ENCODE data around the gene PDE6A. TPM values are rescaled to one million over a fixed set of nuclear protein-coding genes. Genes with fewer than 3 reads are reported as not detected.

Gene PDE6A
- total RNA-seq, 1 experiment from 2014 or later = not detected

- TF ChIP-seq, protein P1, sequence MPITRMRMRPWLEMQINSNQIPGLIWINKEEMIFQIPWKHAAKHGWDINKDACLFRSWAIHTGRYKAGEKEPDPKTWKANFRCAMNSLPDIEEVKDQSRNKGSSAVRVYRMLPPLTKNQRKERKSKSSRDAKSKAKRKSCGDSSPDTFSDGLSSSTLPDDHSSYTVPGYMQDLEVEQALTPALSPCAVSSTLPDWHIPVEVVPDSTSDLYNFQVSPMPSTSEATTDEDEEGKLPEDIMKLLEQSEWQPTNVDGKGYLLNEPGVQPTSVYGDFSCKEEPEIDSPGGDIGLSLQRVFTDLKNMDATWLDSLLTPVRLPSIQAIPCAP (CRISPR knock-in tag; IDR thresholded peaks at IDR 0.05) = no peak
- no peak for TF ChIP-seq ZNF532 (CRISPR knock-in tag; IDR thresholded peaks at IDR 0.05; ENCODE audit: borderline replicate concordance)
- TF ChIP-seq ZNF232 (CRISPR knock-in tag; IDR thresholded peaks at IDR 0.05) = no peak
- TF ChIP-seq, protein P2, sequence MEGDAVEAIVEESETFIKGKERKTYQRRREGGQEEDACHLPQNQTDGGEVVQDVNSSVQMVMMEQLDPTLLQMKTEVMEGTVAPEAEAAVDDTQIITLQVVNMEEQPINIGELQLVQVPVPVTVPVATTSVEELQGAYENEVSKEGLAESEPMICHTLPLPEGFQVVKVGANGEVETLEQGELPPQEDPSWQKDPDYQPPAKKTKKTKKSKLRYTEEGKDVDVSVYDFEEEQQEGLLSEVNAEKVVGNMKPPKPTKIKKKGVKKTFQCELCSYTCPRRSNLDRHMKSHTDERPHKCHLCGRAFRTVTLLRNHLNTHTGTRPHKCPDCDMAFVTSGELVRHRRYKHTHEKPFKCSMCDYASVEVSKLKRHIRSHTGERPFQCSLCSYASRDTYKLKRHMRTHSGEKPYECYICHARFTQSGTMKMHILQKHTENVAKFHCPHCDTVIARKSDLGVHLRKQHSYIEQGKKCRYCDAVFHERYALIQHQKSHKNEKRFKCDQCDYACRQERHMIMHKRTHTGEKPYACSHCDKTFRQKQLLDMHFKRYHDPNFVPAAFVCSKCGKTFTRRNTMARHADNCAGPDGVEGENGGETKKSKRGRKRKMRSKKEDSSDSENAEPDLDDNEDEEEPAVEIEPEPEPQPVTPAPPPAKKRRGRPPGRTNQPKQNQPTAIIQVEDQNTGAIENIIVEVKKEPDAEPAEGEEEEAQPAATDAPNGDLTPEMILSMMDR (IDR thresholded peaks at IDR 0.05) = no peak
- no peak for TF ChIP-seq ZBTB21 (CRISPR knock-in tag; IDR thresholded peaks at IDR 0.05; ENCODE audit: borderline replicate concordance)
These were observed 22.4 kb upstream of the PDE6A start (continued) for GRCh38 chr5:149966946-149967345.

- peaks cover 19% of the 10 kb centered on the region for H3K4me1 Mint-ChIP-seq
- TF ChIP-seq ZNF317 (CRISPR knock-in tag; IDR thresholded peaks at IDR 0.05; ENCODE audit: borderline replicate concordance, low read depth) = no peak
- TF ChIP-seq NFYB (CRISPR knock-in tag; conservative IDR thresholded peaks at IDR 0.05; ENCODE audit: low read depth) = no peak
- TF ChIP-seq ZNF671 (CRISPR knock-in tag; IDR thresholded peaks at IDR 0.05) = no peak
- TF ChIP-seq, protein P3, sequence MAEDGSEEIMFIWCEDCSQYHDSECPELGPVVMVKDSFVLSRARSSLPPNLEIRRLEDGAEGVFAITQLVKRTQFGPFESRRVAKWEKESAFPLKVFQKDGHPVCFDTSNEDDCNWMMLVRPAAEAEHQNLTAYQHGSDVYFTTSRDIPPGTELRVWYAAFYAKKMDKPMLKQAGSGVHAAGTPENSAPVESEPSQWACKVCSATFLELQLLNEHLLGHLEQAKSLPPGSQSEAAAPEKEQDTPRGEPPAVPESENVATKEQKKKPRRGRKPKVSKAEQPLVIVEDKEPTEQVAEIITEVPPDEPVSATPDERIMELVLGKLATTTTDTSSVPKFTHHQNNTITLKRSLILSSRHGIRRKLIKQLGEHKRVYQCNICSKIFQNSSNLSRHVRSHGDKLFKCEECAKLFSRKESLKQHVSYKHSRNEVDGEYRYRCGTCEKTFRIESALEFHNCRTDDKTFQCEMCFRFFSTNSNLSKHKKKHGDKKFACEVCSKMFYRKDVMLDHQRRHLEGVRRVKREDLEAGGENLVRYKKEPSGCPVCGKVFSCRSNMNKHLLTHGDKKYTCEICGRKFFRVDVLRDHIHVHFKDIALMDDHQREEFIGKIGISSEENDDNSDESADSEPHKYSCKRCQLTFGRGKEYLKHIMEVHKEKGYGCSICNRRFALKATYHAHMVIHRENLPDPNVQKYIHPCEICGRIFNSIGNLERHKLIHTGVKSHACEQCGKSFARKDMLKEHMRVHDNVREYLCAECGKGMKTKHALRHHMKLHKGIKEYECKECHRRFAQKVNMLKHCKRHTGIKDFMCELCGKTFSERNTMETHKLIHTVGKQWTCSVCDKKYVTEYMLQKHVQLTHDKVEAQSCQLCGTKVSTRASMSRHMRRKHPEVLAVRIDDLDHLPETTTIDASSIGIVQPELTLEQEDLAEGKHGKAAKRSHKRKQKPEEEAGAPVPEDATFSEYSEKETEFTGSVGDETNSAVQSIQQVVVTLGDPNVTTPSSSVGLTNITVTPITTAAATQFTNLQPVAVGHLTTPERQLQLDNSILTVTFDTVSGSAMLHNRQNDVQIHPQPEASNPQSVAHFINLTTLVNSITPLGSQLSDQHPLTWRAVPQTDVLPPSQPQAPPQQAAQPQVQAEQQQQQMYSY (CRISPR knock-in tag; IDR thresholded peaks at IDR 0.05) = no peak
- no peak for TF ChIP-seq TEAD1 (CRISPR knock-in tag; IDR thresholded peaks at IDR 0.05)
- TF ChIP-seq ZNF121 (CRISPR knock-in tag; IDR thresholded peaks at IDR 0.05) = no peak
- ChIA-PET POLR2A (no interaction called here), CTCF (interaction anchor here (1.3 to 5.7 kb wide), 3 partner anchors 110 to 331 kb away, joined by 4 to 60 read pairs (median 39); no protein-coding TSS in a partner anchor)
- H3K36me3 Mint-ChIP-seq = no peaks in the 10 kb centered on the region
- ATAC-seq = no peak
- no peak for DNase-seq (ENCODE audit: low spot score)
- no peaks in the 10 kb centered on the region for H3K9me3 Mint-ChIP-seq
- H3K4me3 Mint-ChIP-seq = no peak overlapping the region
- no peak overlapping the region for H3K27ac Mint-ChIP-seq
- H3K27me3 Mint-ChIP-seq (ENCODE audit: low read depth) = peaks cover 8% of the 10 kb centered on the region; the same call in 1 of the 2 replicates
These were observed 19.1 kb upstream of the PDE6A start for GRCh38 chr5:149963729-149964128.

DNA sequence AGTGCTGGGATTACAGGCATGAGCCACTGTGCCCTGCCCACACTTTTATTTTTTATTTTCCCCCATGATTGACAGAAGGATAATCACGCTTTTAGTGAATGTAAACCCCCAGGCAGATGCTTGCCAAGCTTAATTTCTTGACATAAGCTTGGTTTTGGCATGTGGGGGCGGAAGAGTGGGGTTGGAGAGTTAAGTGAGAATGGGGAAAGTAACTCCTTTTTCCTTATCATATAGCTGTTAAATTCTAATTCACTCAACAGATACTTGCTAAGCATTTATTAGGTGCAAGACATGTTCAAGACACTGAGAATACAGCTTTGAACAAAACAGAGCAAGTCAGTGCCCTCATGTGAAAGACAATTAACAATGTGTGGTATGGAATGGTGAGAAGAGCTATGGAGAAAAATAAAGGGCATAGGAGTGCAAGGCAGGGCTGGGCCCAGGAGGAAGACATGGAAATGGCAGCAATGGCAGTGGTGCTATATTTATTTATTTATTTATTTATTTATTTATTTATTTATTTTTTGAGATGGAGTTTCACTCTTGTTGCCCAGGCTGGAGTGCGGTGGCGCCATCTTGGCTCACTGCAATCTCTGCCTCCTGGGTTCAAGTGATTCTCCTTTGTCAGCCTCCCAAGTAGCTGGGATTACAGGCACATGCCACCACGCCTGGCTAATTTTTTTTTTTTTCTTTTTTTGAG, 18.2 kb upstream of the PDE6A start:
- H3K9me3 Mint-ChIP-seq = no peaks in the 10 kb centered on the region
- DNase-seq (ENCODE audit: low spot score) = no peak
- no peak for ATAC-seq
- CTCF ChIA-PET = interaction anchor here (0.9 to 5.7 kb wide), 14 partner anchors 27 to 330 kb away, joined by 3 to 60 read pairs (median 6); partner anchors contain the start of genes HMGXB3 and TIGD6
- H3K27me3 Mint-ChIP-seq (ENCODE audit: low read depth) = peaks cover 8% of the 10 kb centered on the region; the same call in 1 of the 2 replicates
- no peak overlapping the region for H3K4me3 Mint-ChIP-seq
- POLR2A ChIA-PET = no interaction called here
- H3K27ac Mint-ChIP-seq = no peak overlapping the region
- no peaks in the 10 kb centered on the region for H3K36me3 Mint-ChIP-seq
- H3K4me1 Mint-ChIP-seq = peaks cover 19% of the 10 kb centered on the region
- TF ChIP-seq NFE2L1 (CRISPR knock-in tag; IDR thresholded peaks at IDR 0.05) = no peak
- TF ChIP-seq PRRX2 (CRISPR knock-in tag; IDR thresholded peaks at IDR 0.05) = no peak
- no peak for TF ChIP-seq GABPB1 (CRISPR knock-in tag; IDR thresholded peaks at IDR 0.05)
- TF ChIP-seq NFYB (CRISPR knock-in tag; conservative IDR thresholded peaks at IDR 0.05; ENCODE audit: low read depth) = no peak
- no peak for TF ChIP-seq KAT7 (CRISPR knock-in tag; IDR thresholded peaks at IDR 0.05; ENCODE audit: borderline replicate concordance)
- TF ChIP-seq RORB (CRISPR knock-in tag; IDR thresholded peaks at IDR 0.05) = no peak
- no peak for TF ChIP-seq JUN (CRISPR knock-in tag; IDR thresholded peaks at IDR 0.05)
- no peak for TF ChIP-seq TEAD4 (CRISPR knock-in tag; IDR thresholded peaks at IDR 0.05)
- no peak for TF ChIP-seq MYBL2 (CRISPR knock-in tag; IDR thresholded peaks at IDR 0.05)
- no peak for TF ChIP-seq TCF7 (CRISPR knock-in tag; IDR thresholded peaks at IDR 0.05; ENCODE audit: low read depth)
- TF ChIP-seq GRHL2 (CRISPR knock-in tag; IDR thresholded peaks at IDR 0.05; ENCODE audit: insufficient replicate concordance, severe bottlenecking) = no peak
- TF ChIP-seq, protein P4, sequence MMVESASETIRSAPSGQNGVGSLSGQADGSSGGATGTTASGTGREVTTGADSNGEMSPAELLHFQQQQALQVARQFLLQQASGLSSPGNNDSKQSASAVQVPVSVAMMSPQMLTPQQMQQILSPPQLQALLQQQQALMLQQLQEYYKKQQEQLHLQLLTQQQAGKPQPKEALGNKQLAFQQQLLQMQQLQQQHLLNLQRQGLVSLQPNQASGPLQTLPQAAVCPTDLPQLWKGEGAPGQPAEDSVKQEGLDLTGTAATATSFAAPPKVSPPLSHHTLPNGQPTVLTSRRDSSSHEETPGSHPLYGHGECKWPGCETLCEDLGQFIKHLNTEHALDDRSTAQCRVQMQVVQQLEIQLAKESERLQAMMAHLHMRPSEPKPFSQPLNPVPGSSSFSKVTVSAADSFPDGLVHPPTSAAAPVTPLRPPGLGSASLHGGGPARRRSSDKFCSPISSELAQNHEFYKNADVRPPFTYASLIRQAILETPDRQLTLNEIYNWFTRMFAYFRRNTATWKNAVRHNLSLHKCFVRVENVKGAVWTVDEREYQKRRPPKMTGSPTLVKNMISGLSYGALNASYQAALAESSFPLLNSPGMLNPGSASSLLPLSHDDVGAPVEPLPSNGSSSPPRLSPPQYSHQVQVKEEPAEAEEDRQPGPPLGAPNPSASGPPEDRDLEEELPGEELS (CRISPR knock-in tag; IDR thresholded peaks at IDR 0.05) = no peak

Data from WTC11 (cell line).